ENCODE results near the gene LENG1. TPM values are rescaled to one million over a fixed set of nuclear protein-coding genes. Genes with fewer than 3 reads are reported as not detected.

The LENG1 gene
- polyA plus RNA-seq, 1 donor from 2014 or later: 17.0 TPM

- no peaks in the 10 kb centered on the region for H3F3A ChIP-seq (ENCODE audit: insufficient read depth, low read length, poor library complexity, severe bottlenecking)
- no peaks in the 10 kb centered on the region for H3K9me3 ChIP-seq (ENCODE audit: low read length)
- no peaks in the 10 kb centered on the region for H3K36me3 ChIP-seq (ENCODE audit: insufficient read depth, low read length)
- H3K4me3 ChIP-seq (ENCODE audit: low read length): no peak overlapping the region
- no peak overlapping the region for H3K9ac ChIP-seq (ENCODE audit: low read length)
- no peak overlapping the region for H3K4me2 ChIP-seq (ENCODE audit: low read length)
- no peak overlapping the region for H3K27ac ChIP-seq (ENCODE audit: low read length)
- no peaks in the 10 kb centered on the region for H4K20me1 ChIP-seq (ENCODE audit: insufficient read depth)
- H3K9me2 ChIP-seq (ENCODE audit: insufficient read depth, low read length): no peaks in the 10 kb centered on the region
- H2AFZ ChIP-seq (ENCODE audit: low read depth, low read length): no peak overlapping the region
- H3K79me2 ChIP-seq (replicated peaks; ENCODE audit: insufficient read depth, low read length): no peaks in the 10 kb centered on the region
- H3K27me3 ChIP-seq (ENCODE audit: insufficient read depth, low read depth, low read length): no peaks in the 10 kb centered on the region
- TF ChIP-seq TAF1 (IDR thresholded peaks at IDR 0.05; ENCODE audit: low read depth): no peak
- TF ChIP-seq EZH2 (IDR thresholded peaks at IDR 0.05; ENCODE audit: borderline replicate concordance, insufficient read depth, low read length, poor library complexity, severe bottlenecking): no peak
- no peak for TF ChIP-seq CTCF (IDR thresholded peaks at IDR 0.05; ENCODE audit: poor library complexity, severe bottlenecking)
- TF ChIP-seq SMC3 (conservative IDR thresholded peaks at IDR 0.05; ENCODE audit: poor library complexity): no peak
- no peak for TF ChIP-seq EP300 (conservative IDR thresholded peaks at IDR 0.05; ENCODE audit: poor library complexity, severe bottlenecking)
- no peak for TF ChIP-seq MXI1 (conservative IDR thresholded peaks at IDR 0.05; ENCODE audit: poor library complexity, severe bottlenecking)
- TF ChIP-seq RAD21 (conservative IDR thresholded peaks at IDR 0.05): no peak
- no peak for TF ChIP-seq POLR2AphosphoS5 (IDR thresholded peaks at IDR 0.05)
- TF ChIP-seq REST (IDR thresholded peaks at IDR 0.05; ENCODE audit: borderline replicate concordance): no peak
These were observed 35.1 kb downstream of the LENG1 start for GRCh38 chr19:54124393-54124792.

- H3K36me3 ChIP-seq (ENCODE audit: insufficient read depth, low read length): no peaks in the 10 kb centered on the region
- no peaks in the 10 kb centered on the region for H3K27me3 ChIP-seq (ENCODE audit: insufficient read depth, low read depth, low read length)
- no peaks in the 10 kb centered on the region for H3K9me3 ChIP-seq (ENCODE audit: low read length)
These were observed 35.8 kb downstream of the LENG1 start for GRCh38 chr19:54123682-54124081.

More at GRCh38 chr19:54123682-54124081, 35.8 kb downstream of the LENG1 start:
- Histone ChIP-seq H4K20me1 (ENCODE audit: insufficient read depth) (no peaks in the 10 kb centered on the region), H3K9ac (ENCODE audit: low read length) (no peak overlapping the region), H3K9me2 (ENCODE audit: insufficient read depth, low read length) (no peaks in the 10 kb centered on the region), H2AFZ (ENCODE audit: low read depth, low read length) (no peak overlapping the region), H3K27ac (ENCODE audit: low read length) (no peak overlapping the region), H3K4me2 (ENCODE audit: low read length) (no peak overlapping the region), H3K4me3 (ENCODE audit: low read length) (no peak overlapping the region), H3K79me2 (replicated peaks; ENCODE audit: insufficient read depth, low read length) (no peaks in the 10 kb centered on the region), H3F3A (ENCODE audit: insufficient read depth, low read length, poor library complexity, severe bottlenecking) (no peaks in the 10 kb centered on the region)
- no peak for TF ChIP-seq TAF1 (IDR thresholded peaks at IDR 0.05; ENCODE audit: low read depth)
- no peak for TF ChIP-seq EP300 (conservative IDR thresholded peaks at IDR 0.05; ENCODE audit: poor library complexity, severe bottlenecking)
- TF ChIP-seq RAD21 (conservative IDR thresholded peaks at IDR 0.05): no peak
- TF ChIP-seq SMC3 (conservative IDR thresholded peaks at IDR 0.05; ENCODE audit: poor library complexity): no peak
- no peak for TF ChIP-seq POLR2AphosphoS5 (IDR thresholded peaks at IDR 0.05)
- TF ChIP-seq REST (IDR thresholded peaks at IDR 0.05; ENCODE audit: borderline replicate concordance): no peak
- no peak for TF ChIP-seq CTCF (IDR thresholded peaks at IDR 0.05; ENCODE audit: poor library complexity, severe bottlenecking)
- no peak for TF ChIP-seq MXI1 (conservative IDR thresholded peaks at IDR 0.05; ENCODE audit: poor library complexity, severe bottlenecking)
- no peak for TF ChIP-seq EZH2 (IDR thresholded peaks at IDR 0.05; ENCODE audit: borderline replicate concordance, insufficient read depth, low read length, poor library complexity, severe bottlenecking)

Data from neural cell (in vitro differentiated cells).